ENCODE measurements around the gene TBC1D21. TPM values are rescaled to one million over a fixed set of nuclear protein-coding genes. Genes with fewer than 3 reads are reported as not detected.
A peak's percentile ranks its signal among the peaks of the same experiment; 100 is the strongest.

TBC1D21 gene
- total RNA-seq, 1 donor from 2014 or later = not detected

DNA sequence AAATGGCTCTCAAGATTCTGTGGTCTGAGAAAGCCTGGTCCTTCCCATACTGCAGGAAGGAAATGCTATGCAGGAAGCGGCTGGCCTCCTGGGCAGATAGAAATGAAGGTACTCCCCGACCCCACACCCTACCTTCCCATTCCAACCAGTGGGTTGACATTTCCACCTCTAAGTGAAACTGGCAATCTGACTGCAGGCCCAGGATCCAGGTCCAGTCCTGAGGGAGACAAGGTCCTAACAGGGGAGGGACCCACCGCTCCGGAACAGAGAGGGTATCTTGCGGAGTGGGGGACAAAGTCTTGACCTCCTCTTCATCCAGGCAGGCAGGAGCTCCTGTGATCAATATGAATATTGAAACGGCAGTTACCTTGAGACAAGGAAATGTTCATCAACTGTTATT is 46.3 kb downstream of the TBC1D21 start:
- H3K27me3 Mint-ChIP-seq (ENCODE audit: unreplicated experiment) = no peaks in the 10 kb centered on the region
- no peaks in the 10 kb centered on the region for H3K9me3 Mint-ChIP-seq (ENCODE audit: unreplicated experiment)
- TF ChIP-seq CTCF (IDR thresholded peaks at IDR 0.05) = no peak
- peak overlapping the region; percentile 44 for H3K27ac Mint-ChIP-seq (ENCODE audit: unreplicated experiment)
- H3K4me3 Mint-ChIP-seq (ENCODE audit: unreplicated experiment) = no peak overlapping the region
- peaks cover 50% of the 10 kb centered on the region for H3K4me1 Mint-ChIP-seq (ENCODE audit: unreplicated experiment)
- peaks cover 43% of the 10 kb centered on the region for H3K36me3 Mint-ChIP-seq (ENCODE audit: unreplicated experiment)
- no peak for DNase-seq (ENCODE audit: extremely low spot score, unreplicated experiment)

DNA sequence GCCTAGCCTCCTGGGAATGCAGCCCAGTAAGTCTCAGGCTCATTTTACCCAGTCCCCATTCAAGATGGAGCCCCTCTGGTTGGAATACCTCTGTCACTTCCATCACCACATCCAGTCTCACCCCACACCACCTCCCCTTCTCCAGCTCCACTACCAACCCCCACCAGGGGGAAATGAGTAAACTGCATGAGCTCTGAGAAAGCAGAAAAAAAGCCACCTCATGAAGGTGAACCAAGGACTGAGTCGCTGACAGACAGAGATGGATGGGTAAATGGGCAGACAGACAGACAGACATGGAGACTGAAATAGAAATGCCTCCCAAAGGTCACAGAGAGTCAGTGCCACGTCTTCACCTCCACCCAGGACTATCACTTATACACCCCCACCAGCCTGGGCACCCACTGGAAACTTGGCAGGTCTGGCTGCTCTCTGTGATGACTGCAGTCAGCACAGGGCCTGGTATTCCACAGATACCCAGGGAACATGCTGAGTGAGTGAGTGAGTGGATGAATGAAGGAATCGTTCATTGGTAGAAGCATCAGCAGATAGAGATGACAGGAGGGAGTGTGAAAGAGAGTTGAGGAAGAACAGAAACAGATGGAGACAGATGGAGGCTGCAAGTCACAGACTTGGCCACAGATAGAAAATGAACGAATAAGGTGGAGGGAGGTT is 48.0 kb downstream of the TBC1D21 start:
- peak overlapping the region; percentile 78 for H3K4me3 Mint-ChIP-seq (ENCODE audit: unreplicated experiment)
- peaks cover 30% of the 10 kb centered on the region for H3K36me3 Mint-ChIP-seq (ENCODE audit: unreplicated experiment)
- H3K27ac Mint-ChIP-seq (ENCODE audit: unreplicated experiment) = peak overlapping the region; percentile 96
- no peak for DNase-seq (ENCODE audit: extremely low spot score, unreplicated experiment)
- H3K27me3 Mint-ChIP-seq (ENCODE audit: unreplicated experiment) = no peaks in the 10 kb centered on the region
- H3K4me1 Mint-ChIP-seq (ENCODE audit: unreplicated experiment) = peaks cover 61% of the 10 kb centered on the region
- H3K9me3 Mint-ChIP-seq (ENCODE audit: unreplicated experiment) = no peaks in the 10 kb centered on the region
- TF ChIP-seq CTCF (IDR thresholded peaks at IDR 0.05) = no peak

GRCh38 chr15:73922186-73923151 is 49.1 kb downstream of the TBC1D21 start:
- Mint-ChIP-seq H3K4me3 (ENCODE audit: unreplicated experiment) (peak overlapping the region; percentile 78), H3K4me1 (ENCODE audit: unreplicated experiment) (peaks cover 61% of the 10 kb centered on the region), H3K9me3 (ENCODE audit: unreplicated experiment) (no peaks in the 10 kb centered on the region), H3K27me3 (ENCODE audit: unreplicated experiment) (no peaks in the 10 kb centered on the region), H3K36me3 (ENCODE audit: unreplicated experiment) (peaks cover 24% of the 10 kb centered on the region), H3K27ac (ENCODE audit: unreplicated experiment) (peak overlapping the region; percentile 96)
- no peak for DNase-seq (ENCODE audit: extremely low spot score, unreplicated experiment)
- TF ChIP-seq CTCF (IDR thresholded peaks at IDR 0.05) = no peak

- Mint-ChIP-seq H3K36me3 (ENCODE audit: unreplicated experiment) (peaks cover 18% of the 10 kb centered on the region), H3K27ac (ENCODE audit: unreplicated experiment) (peak overlapping the region; percentile 96), H3K4me1 (ENCODE audit: unreplicated experiment) (peaks cover 63% of the 10 kb centered on the region), H3K4me3 (ENCODE audit: unreplicated experiment) (peak overlapping the region; percentile 78), H3K9me3 (ENCODE audit: unreplicated experiment) (no peaks in the 10 kb centered on the region), H3K27me3 (ENCODE audit: unreplicated experiment) (no peaks in the 10 kb centered on the region)
- no peak for TF ChIP-seq CTCF (IDR thresholded peaks at IDR 0.05)
- no peak for DNase-seq (ENCODE audit: extremely low spot score, unreplicated experiment)
These were observed 49.8 kb downstream of the TBC1D21 start for GRCh38 chr15:73923156-73923487.

Data from osteocyte (in vitro differentiated cells).